ENCODE data around the gene MSLN. TPM values are rescaled to one million over a fixed set of nuclear protein-coding genes. Genes with fewer than 3 reads are reported as not detected.
"Not testable (repeated sequence)": the region's sequence is repeated elsewhere in the genome, so short reads cannot be mapped to it uniquely, and the experiment has no call there.

MSLN gene
- total RNA-seq, result not detected in 2 replicates

DNA sequence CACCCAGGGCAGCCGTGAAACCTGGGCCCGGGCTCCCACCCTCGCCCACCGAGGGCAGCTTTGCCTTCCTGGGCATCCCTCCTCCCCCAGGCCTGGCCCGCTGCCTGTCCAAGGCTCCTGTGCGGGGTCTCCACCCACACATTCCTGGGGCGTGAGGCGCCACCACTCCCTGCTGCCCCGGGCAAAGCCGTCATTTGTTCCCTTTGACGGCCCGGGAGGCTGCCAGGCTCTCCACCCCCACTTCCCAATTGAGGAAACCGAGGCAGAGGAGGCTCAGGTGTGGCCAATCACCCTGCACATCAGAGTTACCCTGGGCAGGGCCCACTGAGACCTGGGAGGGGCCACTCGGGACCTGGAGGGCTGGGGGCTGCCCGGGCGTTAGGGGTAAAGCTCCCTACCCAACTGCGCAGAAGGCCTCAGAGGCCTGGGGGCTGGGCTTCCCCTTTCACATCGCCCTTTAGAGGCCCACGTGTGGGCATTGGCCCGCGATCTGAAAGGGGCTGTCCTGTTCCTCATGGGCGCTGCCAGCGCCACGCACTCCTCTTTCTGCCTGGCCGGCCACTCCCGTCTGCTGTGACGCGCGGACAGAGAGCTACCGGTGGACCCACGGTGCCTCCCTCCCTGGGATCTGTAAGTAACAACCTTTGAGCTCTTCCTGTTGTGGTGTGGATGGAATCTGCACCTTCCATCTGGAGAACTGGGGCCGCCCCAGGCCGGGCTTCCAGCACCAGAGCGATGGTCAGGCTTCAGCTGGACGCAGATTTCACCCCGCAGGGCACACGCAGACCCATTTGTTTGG, at the start of gene MSLN:
MSLN (plus strand) TSS at position 190 of the 799 bp plus-strand sequence. CDS start 1,947 bp downstream, outside the sequence.
- no peak for DNase-seq (ENCODE audit: low read depth, low spot score)

DNA sequence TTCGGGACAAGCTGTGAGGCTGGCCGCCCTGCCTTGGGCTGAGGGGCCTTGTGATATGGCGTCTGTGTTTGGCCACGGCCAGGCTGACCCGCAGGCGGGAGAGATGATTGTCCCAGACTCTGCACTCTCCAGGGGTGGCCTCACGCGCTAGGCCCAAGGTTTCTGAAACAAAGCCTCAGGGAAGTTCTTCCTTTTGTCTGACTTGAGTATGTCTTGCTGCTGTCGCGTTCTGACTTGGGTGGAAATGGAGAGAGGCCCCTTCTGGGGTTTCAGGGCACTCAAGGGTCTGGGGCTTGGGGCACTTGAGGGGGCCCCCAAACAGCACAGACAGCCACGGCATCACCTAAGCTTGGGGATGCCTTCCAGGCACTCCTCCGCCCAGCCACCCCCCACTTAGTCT, 49.5 kb upstream of the MSLN start:
- no peak for DNase-seq (ENCODE audit: low read depth, low spot score)

- DNase-seq (ENCODE audit: low read depth, low spot score), result no peak
Measured at GRCh38 chr16:711548-712320, 48.8 kb upstream of the MSLN start.

DNA sequence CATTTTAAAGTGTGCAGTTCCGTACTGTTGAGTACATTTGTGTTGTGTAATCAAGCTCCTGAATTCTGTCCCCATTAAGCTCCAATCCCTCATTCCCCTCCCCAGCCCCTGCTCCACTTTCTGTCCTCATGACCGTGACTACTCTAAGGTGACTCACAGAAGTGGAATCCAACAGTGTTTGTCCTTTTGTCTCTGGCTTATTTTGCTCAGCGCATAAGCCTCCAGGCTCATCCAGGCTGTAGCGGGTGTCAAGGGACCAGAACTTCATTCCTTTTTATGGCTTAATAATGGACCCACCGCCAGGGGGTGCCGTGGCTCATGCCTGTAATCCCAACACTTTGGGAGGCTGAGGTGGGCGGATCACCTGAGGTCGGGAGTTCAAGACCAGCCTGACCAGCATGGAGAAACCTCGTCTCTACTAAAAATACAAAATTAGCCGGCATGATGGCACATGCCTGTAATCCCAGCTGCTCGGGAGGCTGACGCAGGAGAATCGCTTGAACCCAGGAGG, 47.7 kb upstream of the MSLN start:
- not testable (repeated sequence) for DNase-seq (ENCODE audit: low read depth, low spot score)

DNA sequence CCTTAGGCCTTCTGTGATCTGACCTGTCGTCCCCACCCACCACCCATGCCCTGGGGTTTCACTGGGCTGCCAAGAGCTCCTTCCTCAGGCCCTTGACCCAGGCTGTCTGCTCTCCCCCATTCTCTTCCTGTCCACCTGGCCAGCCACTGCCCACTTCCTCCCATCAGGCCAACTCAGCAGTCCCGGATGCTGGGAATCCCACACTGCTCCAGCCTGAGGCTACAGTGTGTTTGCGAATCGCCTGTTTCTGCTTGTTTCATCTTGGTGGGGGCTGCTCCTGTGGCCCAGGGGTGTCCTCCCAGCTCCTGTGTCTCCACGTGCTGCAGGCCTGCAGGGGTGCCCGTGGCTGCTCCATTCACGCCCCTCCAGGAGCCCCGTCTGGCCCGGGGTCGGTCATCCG, 46.5 kb upstream of the MSLN start:
- DNase-seq (ENCODE audit: low read depth, low spot score), result no peak

DNA sequence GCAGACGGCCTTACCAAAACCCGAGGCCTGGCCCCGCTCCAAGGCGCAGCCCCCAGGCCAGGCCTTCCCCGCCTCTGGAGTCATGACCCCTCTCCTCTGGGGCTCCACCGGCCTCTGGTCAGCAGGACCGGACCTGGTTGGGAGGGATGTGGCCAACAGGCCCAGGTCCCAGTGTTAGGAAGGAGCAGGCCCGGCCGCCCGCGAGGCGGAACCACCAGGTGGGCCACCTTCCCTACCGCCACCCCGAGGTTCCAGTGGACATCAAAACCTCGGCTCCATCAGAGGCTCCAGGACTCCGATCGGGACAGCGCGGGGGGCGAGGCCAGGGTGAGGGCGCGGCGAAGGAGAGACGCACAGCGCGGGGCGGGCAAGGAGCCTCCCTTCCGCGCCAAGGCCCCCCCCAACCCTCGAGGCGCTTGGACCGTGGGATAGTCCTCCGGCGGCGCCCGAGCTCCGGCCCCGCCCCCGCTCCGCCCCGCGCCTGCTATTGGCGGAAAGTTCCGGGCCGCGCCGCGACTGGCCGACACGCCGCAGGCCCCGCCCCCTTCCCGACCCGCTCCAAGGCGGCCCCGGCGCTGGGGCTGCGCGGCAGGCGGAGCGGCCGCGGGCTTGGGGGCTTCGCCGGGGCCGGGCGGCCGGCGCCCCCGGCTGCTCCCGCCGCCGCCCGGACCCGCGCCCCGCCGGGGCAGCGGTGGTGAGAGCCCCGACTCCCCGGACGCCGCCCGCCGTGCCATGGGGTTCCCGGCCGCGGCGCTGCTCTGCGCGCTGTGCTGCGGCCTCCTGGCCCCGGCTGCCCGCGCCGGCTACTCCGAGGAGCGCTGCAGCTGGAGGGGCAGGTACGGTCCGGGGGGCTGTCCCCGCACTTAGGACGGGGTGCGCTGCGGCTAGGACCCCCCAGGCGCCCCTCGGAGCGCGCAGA, 45.7 kb upstream of the MSLN start, which contains the start of gene METRN:
METRN (plus strand) TSS at position 561 of the 919 bp plus-strand sequence; CDS start at position 733, 172 bp downstream.
- no peak for DNase-seq (ENCODE audit: low read depth, low spot score)

DNA sequence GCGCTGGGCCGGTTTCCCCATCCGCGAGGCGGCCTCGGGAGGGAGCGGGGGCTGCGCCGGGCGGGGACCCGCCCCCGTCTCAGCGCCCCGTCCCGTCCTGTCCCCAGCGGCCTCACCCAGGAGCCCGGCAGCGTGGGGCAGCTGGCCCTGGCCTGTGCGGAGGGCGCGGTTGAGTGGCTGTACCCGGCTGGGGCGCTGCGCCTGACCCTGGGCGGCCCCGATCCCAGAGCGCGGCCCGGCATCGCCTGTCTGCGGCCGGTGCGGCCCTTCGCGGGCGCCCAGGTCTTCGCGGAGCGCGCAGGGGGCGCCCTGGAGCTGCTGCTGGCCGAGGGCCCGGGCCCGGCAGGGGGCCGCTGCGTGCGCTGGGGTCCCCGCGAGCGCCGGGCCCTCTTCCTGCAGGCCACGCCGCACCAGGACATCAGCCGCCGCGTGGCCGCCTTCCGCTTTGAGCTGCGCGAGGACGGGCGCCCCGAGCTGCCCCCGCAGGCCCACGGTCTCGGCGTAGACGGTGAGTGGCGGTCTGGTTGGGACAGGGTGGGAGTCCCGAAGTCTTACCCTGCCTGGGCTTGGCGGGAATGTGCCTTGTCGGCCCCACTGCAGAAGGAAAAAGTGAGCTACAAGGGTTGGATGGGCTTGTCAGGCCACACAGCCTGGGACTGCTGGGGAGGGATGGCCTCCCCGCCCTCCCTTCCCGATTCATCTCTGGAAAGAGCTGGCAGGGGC, 44.9 kb upstream of the MSLN start:
- DNase-seq (ENCODE audit: low read depth, low spot score), result no peak

DNA sequence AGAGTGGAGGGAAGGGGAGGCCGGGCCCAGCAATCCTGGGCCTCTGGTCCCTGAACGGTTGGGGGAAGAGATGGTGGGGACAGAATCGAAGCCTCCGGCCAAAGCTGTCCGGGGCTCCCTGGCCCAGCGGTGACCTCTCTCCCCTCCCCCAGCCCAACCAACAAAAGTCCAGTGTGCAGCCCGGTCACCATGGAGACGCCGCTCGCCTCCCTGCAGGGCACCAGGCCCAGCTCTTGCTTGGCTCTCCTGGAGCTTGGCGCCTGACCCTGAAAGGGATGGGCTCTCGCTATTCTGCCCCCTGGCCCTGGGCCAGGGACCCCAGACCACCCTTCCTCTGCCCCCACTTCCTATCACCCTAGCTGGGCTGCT, 44.4 kb upstream of the MSLN start:
- no peak for DNase-seq (ENCODE audit: low read depth, low spot score)

- no peak for DNase-seq (ENCODE audit: low read depth, low spot score)
Measured at GRCh38 chr16:716768-717325, 43.7 kb upstream of the MSLN start.

DNA sequence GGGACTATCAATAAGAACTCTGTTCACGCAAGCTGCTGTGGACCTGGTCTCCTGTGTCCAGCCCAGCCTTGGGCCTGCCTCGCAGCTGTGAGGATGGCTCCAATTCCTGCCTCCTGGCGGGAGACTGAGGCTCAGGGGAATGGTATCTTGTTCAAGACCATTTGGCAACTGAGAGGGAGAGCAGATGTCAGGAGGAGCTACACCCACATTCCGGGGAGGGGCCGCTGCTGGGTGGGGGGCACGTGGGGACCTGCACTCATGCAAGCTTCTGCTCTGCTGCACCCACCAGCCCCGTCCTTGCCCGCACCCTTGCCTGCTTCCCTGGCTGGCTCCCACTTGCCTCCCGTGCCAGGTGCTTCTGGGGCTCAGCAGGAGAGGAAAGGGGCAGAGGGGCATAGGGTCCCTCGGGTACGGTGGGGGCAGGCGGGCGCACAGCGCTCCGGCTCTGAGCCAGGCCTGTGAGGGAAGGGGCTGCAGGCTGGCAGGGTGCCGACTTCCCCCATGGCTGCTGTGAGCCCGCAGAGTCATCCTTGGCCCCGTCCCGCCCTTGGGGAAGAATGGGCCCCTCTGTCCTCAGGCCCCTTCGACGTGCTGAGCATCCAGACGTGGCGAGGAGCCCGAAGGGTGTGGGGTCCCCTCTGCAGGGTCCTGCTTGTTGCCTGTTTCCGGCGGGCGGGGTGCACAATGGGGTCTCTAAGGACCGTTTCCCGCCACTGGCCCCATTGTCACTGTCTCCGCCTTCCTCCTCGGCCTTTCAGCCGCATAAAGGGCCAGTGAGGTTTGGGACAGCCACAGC, 42.9 kb upstream of the MSLN start:
- DNase-seq (ENCODE audit: low read depth, low spot score), result no peak

- DNase-seq (ENCODE audit: low read depth, low spot score), result no peak
Measured at GRCh38 chr16:718389-718788, 42.1 kb upstream of the MSLN start.

DNA sequence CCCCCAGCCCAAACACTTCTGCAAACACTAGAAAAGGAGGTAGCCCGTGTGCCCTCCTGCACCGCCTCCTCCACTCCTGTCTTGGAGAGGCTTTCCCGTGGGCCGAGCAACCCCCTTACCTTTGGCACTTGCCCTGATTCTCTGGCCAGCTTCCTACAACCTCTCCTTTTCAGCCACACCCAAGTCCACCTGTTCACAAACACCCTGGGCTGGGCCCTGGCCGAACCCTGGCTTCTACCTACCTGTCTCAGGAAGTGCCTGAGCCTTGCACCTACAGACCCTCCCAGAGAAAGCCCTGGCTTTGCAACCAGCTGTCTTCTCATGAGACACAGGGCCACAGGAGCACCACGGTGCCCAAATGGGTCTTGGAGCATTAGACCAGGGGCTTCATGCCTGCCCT, 41.6 kb upstream of the MSLN start:
- no peak for DNase-seq (ENCODE audit: low read depth, low spot score)

GRCh38 chr16:719815-720446, 40.6 kb upstream of the MSLN start:
- DNase-seq (ENCODE audit: low read depth, low spot score), result no peak

GRCh38 chr16:720447-720989, 40.0 kb upstream of the MSLN start:
- no peak for DNase-seq (ENCODE audit: low read depth, low spot score)

DNA sequence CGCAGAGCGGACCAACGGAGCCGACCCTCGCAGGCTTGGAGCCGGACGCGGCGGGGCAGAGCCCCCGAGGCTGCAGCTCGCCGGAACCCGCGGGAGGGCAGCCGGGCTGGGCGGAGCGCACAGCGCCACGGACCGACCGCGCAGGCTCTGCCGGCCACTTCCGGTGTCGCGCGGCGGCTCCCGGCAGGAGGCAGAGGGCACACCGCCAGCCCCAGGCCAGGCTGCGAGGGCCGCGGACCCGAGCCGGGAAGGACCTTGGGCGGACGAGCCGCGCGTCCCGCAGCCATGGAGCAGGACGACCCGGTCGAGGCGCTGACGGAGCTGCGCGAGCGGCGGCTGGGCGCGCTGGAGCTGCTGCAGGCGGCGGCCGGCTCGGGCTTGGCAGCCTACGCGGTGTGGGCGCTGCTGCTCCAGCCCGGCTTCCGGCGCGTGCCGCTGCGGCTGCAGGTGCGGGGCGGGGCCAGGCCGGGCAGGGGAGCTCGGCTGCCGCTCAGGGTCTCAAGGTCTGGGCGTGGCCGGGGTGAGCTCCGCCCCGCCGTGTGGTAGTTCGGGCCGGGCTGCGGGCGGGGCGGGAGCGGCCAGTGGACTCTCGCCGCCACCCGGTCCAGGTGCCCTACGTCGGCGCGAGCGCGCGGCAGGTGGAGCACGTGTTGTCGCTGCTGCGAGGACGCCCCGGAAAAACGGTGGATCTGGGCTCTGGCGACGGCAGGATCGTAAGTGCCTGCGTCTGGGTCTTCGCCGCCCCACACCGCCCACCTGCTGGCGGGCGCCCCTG, 39.4 kb upstream of the MSLN start, which contains the start of gene ANTKMT:
ANTKMT (plus strand) TSS at position 157 of the 775 bp plus-strand sequence; CDS start at position 286, 129 bp downstream.
- no peak for DNase-seq (ENCODE audit: low read depth, low spot score)

DNA sequence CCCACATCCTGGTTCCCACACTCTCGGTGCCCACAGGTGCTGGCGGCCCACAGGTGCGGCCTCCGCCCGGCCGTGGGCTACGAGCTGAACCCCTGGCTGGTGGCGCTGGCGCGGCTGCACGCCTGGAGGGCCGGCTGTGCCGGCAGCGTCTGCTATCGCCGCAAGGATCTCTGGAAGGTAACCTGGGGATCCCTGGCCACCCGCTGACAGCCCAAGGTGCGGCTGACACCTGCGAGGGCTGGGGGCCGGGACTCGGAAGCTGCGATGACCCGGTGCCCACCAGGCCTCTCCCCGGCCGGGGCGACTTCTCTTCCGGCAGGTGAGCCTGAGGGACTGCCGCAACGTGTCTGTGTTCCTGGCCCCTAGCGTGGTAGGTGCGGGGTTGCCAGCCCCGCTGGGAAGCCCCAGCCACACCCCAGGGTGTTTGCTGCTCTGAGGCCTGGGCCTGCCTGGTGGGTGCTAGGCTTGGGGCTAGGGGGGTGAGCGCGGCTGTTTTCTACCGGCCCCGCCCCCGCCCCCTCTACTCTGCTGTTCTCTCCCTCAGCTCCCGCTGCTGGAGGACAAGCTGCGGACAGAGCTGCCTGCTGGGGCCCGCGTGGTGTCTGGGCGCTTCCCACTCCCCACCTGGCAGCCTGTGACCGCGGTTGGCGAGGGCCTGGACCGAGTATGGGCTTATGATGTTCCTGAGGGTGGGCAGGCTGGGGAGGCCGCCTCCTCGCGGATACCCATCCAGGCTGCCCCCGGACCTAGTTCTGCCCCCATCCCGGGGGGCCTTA, 38.6 kb upstream of the MSLN start:
- DNase-seq (ENCODE audit: low read depth, low spot score), result no peak
